ENCODE data around the gene NUDT16L1.
A peak's percentile ranks its signal among the peaks of the same experiment; 100 is the strongest.
"Not testable (repeated sequence)": the region's sequence is repeated elsewhere in the genome, so short reads cannot be mapped to it uniquely, and the experiment has no call there.

NUDT16L1 gene

GRCh38 chr16:4693296-4693955 lies at the start of gene NUDT16L1:
NUDT16L1 (plus strand) TSS chr16:4693562; CDS start chr16:4693727, 165 bp downstream.
- TF ChIP-seq CTCF (IDR thresholded peaks at IDR 0.05; ENCODE audit: borderline replicate concordance, insufficient read depth, low read depth, low read length): no peak
- H3K4me3 ChIP-seq (ENCODE audit: low read depth, low read length): peak within 1 kb of the TSS; percentile 98

GRCh38 chr16:4646773-4647643 lies 46.4 kb upstream of the NUDT16L1 start:
- no peak for TF ChIP-seq CTCF (IDR thresholded peaks at IDR 0.05; ENCODE audit: borderline replicate concordance, insufficient read depth, low read depth, low read length)
- no peak overlapping the region for H3K4me3 ChIP-seq (ENCODE audit: low read depth, low read length)

DNA sequence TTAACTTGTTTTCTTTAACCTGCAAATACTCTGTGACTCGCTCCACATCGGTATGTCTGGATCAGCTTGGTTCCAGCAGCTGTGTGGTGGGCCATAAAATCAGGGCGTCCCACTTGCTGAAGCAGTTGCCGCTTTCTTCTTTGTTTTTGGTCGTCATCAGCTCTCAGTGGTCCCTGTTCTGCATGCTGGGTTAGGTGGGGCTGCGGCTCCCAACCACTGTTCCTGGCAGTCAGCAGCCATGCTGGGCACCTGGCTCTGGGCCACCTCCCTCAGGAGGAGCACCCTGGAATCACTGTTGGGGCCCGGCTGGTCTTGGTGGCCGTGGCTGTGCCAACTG lies 45.8 kb upstream of the NUDT16L1 start:
- TF ChIP-seq CTCF (IDR thresholded peaks at IDR 0.05; ENCODE audit: borderline replicate concordance, insufficient read depth, low read depth, low read length): no peak
- H3K4me3 ChIP-seq (ENCODE audit: low read depth, low read length): no peak overlapping the region

GRCh38 chr16:4648917-4649316 lies 44.4 kb upstream of the NUDT16L1 start:
- no peak overlapping the region for H3K4me3 ChIP-seq (ENCODE audit: low read depth, low read length)
- TF ChIP-seq CTCF (IDR thresholded peaks at IDR 0.05; ENCODE audit: borderline replicate concordance, insufficient read depth, low read depth, low read length): no peak

- no peak overlapping the region for H3K4me3 ChIP-seq (ENCODE audit: low read depth, low read length)
- no peak for TF ChIP-seq CTCF (IDR thresholded peaks at IDR 0.05; ENCODE audit: borderline replicate concordance, insufficient read depth, low read depth, low read length)
These were observed 43.5 kb upstream of the NUDT16L1 start for GRCh38 chr16:4649744-4650442.

- H3K4me3 ChIP-seq (ENCODE audit: low read depth, low read length): not testable (repeated sequence)
- peak; percentile 85 for TF ChIP-seq CTCF (IDR thresholded peaks at IDR 0.05; ENCODE audit: borderline replicate concordance, insufficient read depth, low read depth, low read length)
These were observed 42.8 kb upstream of the NUDT16L1 start for GRCh38 chr16:4650443-4651074.

Measured in GM12875 (cell line).